Activated B cell treated with CpG ODN at 0.5 μM for 24 hours (primary cell): Measurements from ENCODE around the gene ST6GALNAC6. TPM values are rescaled to one million over a fixed set of nuclear protein-coding genes. Genes with fewer than 3 reads are reported as not detected.

Source experiments
- ATAC-seq: fragments of 200-7000 bp; cut with Tn5 transposase; one replicate; pipeline ENCODE4 v1.10.0; 2021; ENCODE audit warnings: low read depth, mild to moderate bottlenecking, moderate library complexity
- CTCF ChIA-PET: fragments of 350-600 bp; sonication (Branson Sonifier 250); formaldehyde crosslinking; loops from one replicate; lab custom pipeline; 2021; ENCODE audit warnings: antibody characterized with exemption; lab: Charles Lee
- POLR2A ChIA-PET: fragments of 350-600 bp; sonication (Branson Sonifier 250); formaldehyde crosslinking; loops from one replicate; lab custom pipeline; 2021; ENCODE audit warnings: antibody characterized with exemption; lab: Charles Lee
- DNase-seq: peaks from one replicate; pipeline ENCODE4 v3.0.0; 2022
- H3K27ac Mint-ChIP-seq: one replicate; pipeline ENCODE4 v1.8.0; 2020; ENCODE audit warnings: mixed read lengths
- H3K27me3 Mint-ChIP-seq: one replicate; pipeline ENCODE4 v1.8.0; 2021; ENCODE audit warnings: mixed read lengths
- H3K36me3 Mint-ChIP-seq: one replicate; pipeline ENCODE4 v1.8.0; 2021; ENCODE audit warnings: low read depth, mixed read lengths
- H3K4me1 Mint-ChIP-seq: one replicate; pipeline ENCODE4 v1.8.0; 2021; ENCODE audit warnings: mixed read lengths
- H3K4me3 Mint-ChIP-seq: one replicate; pipeline ENCODE4 v1.8.0; 2020; ENCODE audit warnings: mild to moderate bottlenecking, mixed read lengths
- H3K9me3 Mint-ChIP-seq: one replicate; pipeline ENCODE4 v1.8.0; 2020; ENCODE audit warnings: mixed read lengths
- intact Hi-C: fragments of 100-400 bp; cut with micrococcal nuclease; formaldehyde crosslinking; loops from one replicate; pipeline ENCODE4 v1.15.1; 2024
- total RNA-seq: library from RNA; stranded (reverse); gene quantifications from 2 replicates; pipeline ENCODE4 v1.2.3, GENCODE V29; 2022
- TF ChIP-seq, protein P1 (sequence below): fragments of 200-600 bp; IDR thresholded peaks from one replicate; pipeline ENCODE4 v1.8.0; 2022; ENCODE audit warnings: antibody characterized with exemption, mild to moderate bottlenecking

ST6GALNAC6 gene
- total RNA-seq, 1 donor from 2014 or later: 47.5 TPM

DNA sequence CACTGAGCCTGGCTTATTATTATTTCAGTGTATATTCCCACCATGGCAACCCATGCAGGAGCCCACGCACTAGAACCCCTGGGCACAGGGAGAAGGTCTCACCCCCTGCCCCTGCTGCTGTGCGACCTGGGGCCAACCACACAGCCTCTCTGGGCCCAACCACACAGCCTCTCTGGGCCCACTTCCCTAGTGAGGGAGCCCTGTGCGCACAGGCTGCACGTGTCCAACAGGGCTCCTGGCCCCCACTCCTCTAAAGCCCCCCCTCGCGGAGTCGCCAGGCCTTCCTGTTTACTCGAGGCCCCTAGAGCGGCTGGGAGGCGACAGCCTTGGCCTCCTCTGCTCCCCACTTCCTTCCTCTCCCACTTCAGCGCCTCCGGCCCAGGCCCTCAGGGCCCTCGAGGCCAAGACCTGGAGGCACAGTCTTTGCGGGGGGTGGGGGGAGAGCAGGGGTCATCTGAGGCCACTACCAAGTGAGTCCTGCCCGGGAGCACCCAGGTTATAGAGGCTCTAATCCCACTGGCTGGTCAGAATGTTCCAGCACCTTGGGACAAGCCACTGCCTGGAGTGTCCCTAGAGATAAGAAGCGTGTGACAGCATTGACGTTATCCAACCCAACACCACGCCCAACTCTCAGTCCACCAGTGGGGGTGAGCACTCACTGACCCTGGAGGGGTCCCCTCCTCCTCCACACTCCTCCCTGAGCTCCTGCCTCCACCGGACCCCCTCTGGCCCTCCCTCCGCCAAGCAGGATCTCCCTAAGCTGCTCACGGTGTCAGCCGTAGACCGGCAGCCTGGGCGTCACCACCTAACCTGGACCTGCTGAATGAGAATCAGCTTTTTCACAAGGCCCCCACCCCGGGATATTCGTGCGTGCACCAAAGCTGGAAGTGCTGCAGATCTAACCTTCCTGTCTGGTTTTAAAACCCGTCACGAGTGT is 37.1 kb downstream of the ST6GALNAC6 start:
- peak overlapping the region; percentile 41 for H3K4me3 Mint-ChIP-seq
- H3K36me3 Mint-ChIP-seq: no peaks in the 10 kb centered on the region
- H3K9me3 Mint-ChIP-seq: no peaks in the 10 kb centered on the region
- CTCF ChIA-PET: interaction anchor here (0.9 to 1.7 kb wide), 7 partner anchors 8 to 128 kb away, joined by 3 to 7 read pairs (median 4); partner anchors contain the start of gene TOR2A
- TF ChIP-seq, protein P1, sequence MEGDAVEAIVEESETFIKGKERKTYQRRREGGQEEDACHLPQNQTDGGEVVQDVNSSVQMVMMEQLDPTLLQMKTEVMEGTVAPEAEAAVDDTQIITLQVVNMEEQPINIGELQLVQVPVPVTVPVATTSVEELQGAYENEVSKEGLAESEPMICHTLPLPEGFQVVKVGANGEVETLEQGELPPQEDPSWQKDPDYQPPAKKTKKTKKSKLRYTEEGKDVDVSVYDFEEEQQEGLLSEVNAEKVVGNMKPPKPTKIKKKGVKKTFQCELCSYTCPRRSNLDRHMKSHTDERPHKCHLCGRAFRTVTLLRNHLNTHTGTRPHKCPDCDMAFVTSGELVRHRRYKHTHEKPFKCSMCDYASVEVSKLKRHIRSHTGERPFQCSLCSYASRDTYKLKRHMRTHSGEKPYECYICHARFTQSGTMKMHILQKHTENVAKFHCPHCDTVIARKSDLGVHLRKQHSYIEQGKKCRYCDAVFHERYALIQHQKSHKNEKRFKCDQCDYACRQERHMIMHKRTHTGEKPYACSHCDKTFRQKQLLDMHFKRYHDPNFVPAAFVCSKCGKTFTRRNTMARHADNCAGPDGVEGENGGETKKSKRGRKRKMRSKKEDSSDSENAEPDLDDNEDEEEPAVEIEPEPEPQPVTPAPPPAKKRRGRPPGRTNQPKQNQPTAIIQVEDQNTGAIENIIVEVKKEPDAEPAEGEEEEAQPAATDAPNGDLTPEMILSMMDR: no peak
- peaks cover 65% of the 10 kb centered on the region for H3K4me1 Mint-ChIP-seq
- H3K27ac Mint-ChIP-seq: peak overlapping the region; percentile 93
- H3K27me3 Mint-ChIP-seq: no peaks in the 10 kb centered on the region
- POLR2A ChIA-PET: interaction anchor here (0.6 to 3.2 kb wide), 7 partner anchors 9 to 257 kb away, joined by 3 to 14 read pairs (median 9); partner anchors contain the start of genes ENG, SH2D3C, ST6GALNAC4 and TOR2A
- DNase-seq (peak; percentile 48), ATAC-seq (peak; percentile 60)
- intact Hi-C loops: no loop called here

DNA sequence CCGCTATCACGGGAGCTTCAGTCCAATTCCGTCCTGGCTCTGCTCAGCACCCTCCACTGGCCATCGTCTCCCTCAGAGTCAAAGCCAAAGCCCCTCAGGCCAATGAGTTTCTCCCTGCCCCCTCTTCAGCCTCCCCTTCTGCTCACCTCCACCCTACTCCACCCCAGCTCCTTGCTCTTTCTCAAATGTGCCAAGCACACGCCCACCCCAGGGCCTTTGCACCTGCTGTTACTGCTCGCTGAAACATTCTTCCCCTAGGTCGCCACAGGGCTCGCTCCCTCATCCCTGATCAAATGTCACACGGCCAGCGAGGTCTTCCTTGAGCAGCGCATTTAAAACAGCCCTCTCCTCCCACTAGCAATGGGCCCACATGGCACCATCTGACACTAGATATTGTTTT is 38.6 kb downstream of the ST6GALNAC6 start:
- Mint-ChIP-seq H3K4me1 (peaks cover 61% of the 10 kb centered on the region), H3K4me3 (no peak overlapping the region), H3K36me3 (no peaks in the 10 kb centered on the region), H3K27ac (peak overlapping the region; percentile 59), H3K9me3 (no peaks in the 10 kb centered on the region), H3K27me3 (no peaks in the 10 kb centered on the region)
- ChIA-PET CTCF (interaction anchor here (1.0 to 1.4 kb wide), 2 partner anchors 9 to 60 kb away, joined by 4 to 6 read pairs; no protein-coding TSS in a partner anchor), POLR2A (interaction anchor here (0.9 kb wide), 1 partner anchor 8 kb away, joined by 3 read pairs; no protein-coding TSS in a partner anchor)
- intact Hi-C loops: no loop called here
- ATAC-seq: no peak
- DNase-seq: no peak
- TF ChIP-seq, protein P1: no peak

DNA sequence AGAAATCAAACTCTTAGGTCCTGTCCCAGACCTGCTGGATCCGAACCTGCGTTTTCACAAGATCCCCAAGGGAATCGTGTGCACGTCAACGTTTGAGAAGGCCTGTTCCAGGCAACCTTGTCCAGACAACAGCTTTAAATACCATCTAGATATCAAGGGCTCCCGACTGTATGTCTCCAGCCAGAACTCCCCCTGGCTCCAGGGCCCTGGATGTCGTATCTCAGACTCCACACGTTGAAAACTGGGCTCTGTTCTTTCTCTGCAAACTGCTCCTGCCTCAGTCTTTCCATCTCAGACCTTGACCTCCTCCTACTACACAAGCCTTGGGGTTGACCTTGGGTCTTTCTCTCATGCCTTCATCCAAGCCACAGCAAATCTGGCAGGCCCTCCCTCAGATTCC is 39.1 kb downstream of the ST6GALNAC6 start:
- no peak for DNase-seq
- ChIA-PET POLR2A (interaction anchor here (0.6 kb wide), 1 partner anchor 95 kb away, joined by 4 read pairs; no protein-coding TSS in a partner anchor), CTCF (no interaction called here)
- H3K4me1 Mint-ChIP-seq: peaks cover 58% of the 10 kb centered on the region
- intact Hi-C loops: no loop called here
- TF ChIP-seq, protein P1: no peak
- no peaks in the 10 kb centered on the region for H3K27me3 Mint-ChIP-seq
- H3K36me3 Mint-ChIP-seq: no peaks in the 10 kb centered on the region
- no peak overlapping the region for H3K27ac Mint-ChIP-seq
- no peak for ATAC-seq
- H3K4me3 Mint-ChIP-seq: no peak overlapping the region
- H3K9me3 Mint-ChIP-seq: no peaks in the 10 kb centered on the region

DNA sequence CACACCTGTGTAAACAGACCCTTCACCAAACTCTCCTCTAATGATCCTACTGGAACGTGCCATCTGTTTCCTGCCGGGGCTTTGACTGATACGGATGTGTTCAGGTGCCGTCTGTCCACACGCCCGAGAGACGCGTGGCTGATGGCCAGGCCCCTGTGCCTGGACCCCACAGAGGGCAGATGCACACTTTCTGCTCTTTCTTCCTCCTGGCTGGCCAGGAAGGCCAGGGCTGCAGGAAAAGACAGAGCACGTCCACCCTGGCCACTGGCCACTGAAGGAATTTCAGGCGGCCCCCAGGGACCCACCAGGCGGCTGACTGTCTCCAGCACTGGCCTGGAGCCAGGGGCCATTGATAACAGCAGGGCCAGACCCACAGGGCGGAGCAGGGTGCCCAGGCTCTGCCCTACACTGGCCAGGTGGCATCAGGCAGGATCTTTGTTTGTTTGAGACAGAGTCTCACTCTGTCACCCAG is 41.3 kb downstream of the ST6GALNAC6 start:
- TF ChIP-seq, protein P1: no peak
- Mint-ChIP-seq H3K4me1 (peaks cover 62% of the 10 kb centered on the region), H3K27me3 (no peaks in the 10 kb centered on the region), H3K27ac (no peak overlapping the region), H3K4me3 (no peak overlapping the region), H3K9me3 (no peaks in the 10 kb centered on the region), H3K36me3 (no peaks in the 10 kb centered on the region)
- intact Hi-C loops: no loop called here
- ChIA-PET CTCF (no interaction called here), POLR2A (no interaction called here)
- ATAC-seq (no peak), DNase-seq (no peak)

DNA sequence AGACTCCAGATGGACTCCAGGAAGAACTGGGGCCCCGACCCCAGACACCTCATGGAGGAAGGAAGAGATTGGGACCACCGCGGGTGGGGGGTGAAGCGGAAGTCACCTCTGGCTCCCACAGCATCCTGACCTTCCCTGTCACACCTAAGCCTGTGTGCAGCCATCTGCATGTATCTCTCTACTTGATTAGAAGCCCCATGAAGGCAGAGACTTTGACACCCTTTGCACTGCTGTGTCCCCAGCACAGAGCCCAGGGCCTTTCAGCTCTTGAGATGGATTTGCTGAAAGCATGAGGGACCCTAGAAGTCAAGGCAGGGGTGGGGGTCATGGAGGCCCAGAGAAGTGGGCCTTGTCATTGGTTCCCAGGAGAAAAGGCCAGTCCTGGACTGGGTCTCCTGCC is 42.1 kb downstream of the ST6GALNAC6 start:
- ATAC-seq: no peak
- CTCF ChIA-PET: interaction anchor here (1.0 kb wide), 1 partner anchor 12 kb away, joined by 4 read pairs; no protein-coding TSS in a partner anchor

More for the DNA sequence above, 42.1 kb downstream of the ST6GALNAC6 start:
- H3K27ac Mint-ChIP-seq: no peak overlapping the region
- no peaks in the 10 kb centered on the region for H3K27me3 Mint-ChIP-seq
- no peaks in the 10 kb centered on the region for H3K36me3 Mint-ChIP-seq
- POLR2A ChIA-PET: no interaction called here
- no peak overlapping the region for H3K4me3 Mint-ChIP-seq
- TF ChIP-seq, protein P1: no peak
- intact Hi-C loops: no loop called here
- H3K4me1 Mint-ChIP-seq: peaks cover 58% of the 10 kb centered on the region
- H3K9me3 Mint-ChIP-seq: no peaks in the 10 kb centered on the region
- no peak for DNase-seq
